ENCODE results near the gene HDAC9. TPM values are rescaled to one million over a fixed set of nuclear protein-coding genes. Genes with fewer than 3 reads are reported as not detected.

HDAC9 gene
- polyA plus RNA-seq, 1 of the 3 experiments (the other 2 are of a cell fraction), result 11.6 TPM

GRCh38 chr7:18753972-18754610 is 258.5 kb downstream of the HDAC9 start:
- Histone ChIP-seq H3K79me2 (ENCODE audit: insufficient read depth) (no peaks in the 10 kb centered on the region), H3K27me3 (ENCODE audit: insufficient read depth) (no peaks in the 10 kb centered on the region), H2AFZ (ENCODE audit: low read depth) (no peak overlapping the region), H3K9ac (peak overlapping the region; percentile 4; the same call in 1 of the 2 replicates), H3K27ac (ENCODE audit: low read depth in 2 of 2, low read length in 1 of 2) (peak overlapping the region; percentile 58 to 60), H3K4me1 (ENCODE audit: control insufficient read depth in 1 of 2, insufficient read depth in 2 of 2, low read depth in 1 of 2, low read length in 1 of 2) (peaks cover 13 to 16% of the 10 kb centered on the region in 2 experiments; a peak in 3 of 4 replicates), H4K20me1 (ENCODE audit: insufficient read depth) (no peaks in the 10 kb centered on the region), H3K9me3 (no peaks in the 10 kb centered on the region), H3F3A (replicated peaks; ENCODE audit: insufficient read depth) (peaks cover 14% of the 10 kb centered on the region), H3K36me3 (replicated peaks in 1 of 2; ENCODE audit: control insufficient read depth in 1 of 2, insufficient read depth in 2 of 2, low read length in 1 of 2) (peaks cover 7 to 12% of the 10 kb centered on the region in 2 experiments), H3K4me3 (ENCODE audit: low read depth in 2 of 2, low read length in 1 of 2) (no peak overlapping the region), H3K4me2 (peak overlapping the region; percentile 29), H3K9me2 (no peaks in the 10 kb centered on the region)
- DNase-seq, result no peak
- 71% methylated on average over 3 of the region's 3 CpGs for WGBS (ENCODE audit: low lambda C conversion rate)
- CTCF ChIA-PET, result interaction anchor here (0.8 to 1.0 kb wide), 3 partner anchors 48 to 214 kb away, joined by 3 read pairs; no protein-coding TSS in a partner anchor
- POLR2A ChIA-PET, result no interaction called here
- TF ChIP-seq RFX5 (IDR thresholded peaks at IDR 0.05; ENCODE audit: low read length), result no peak
- no peak for TF ChIP-seq RCOR1 (IDR thresholded peaks at IDR 0.05; ENCODE audit: low read length)
- no peak for TF ChIP-seq YY1 (IDR thresholded peaks at IDR 0.05; ENCODE audit: low read depth)
- TF ChIP-seq IRF3 (IDR thresholded peaks at IDR 0.05; ENCODE audit: low read depth, low read length), result no peak
- no peak for TF ChIP-seq MXI1 (IDR thresholded peaks at IDR 0.05; ENCODE audit: low read depth, low read length)
- TF ChIP-seq JUND (IDR thresholded peaks at IDR 0.05), result peak; percentile 53
- TF ChIP-seq EP300 (IDR thresholded peaks at IDR 0.05; ENCODE audit: borderline replicate concordance in 1 of 2, low read depth in 1 of 2, low read length in 1 of 2), result peak in 1 of 2 experiments; percentile 75; a peak in 2 of 4 replicates
- TF ChIP-seq, protein P1, sequence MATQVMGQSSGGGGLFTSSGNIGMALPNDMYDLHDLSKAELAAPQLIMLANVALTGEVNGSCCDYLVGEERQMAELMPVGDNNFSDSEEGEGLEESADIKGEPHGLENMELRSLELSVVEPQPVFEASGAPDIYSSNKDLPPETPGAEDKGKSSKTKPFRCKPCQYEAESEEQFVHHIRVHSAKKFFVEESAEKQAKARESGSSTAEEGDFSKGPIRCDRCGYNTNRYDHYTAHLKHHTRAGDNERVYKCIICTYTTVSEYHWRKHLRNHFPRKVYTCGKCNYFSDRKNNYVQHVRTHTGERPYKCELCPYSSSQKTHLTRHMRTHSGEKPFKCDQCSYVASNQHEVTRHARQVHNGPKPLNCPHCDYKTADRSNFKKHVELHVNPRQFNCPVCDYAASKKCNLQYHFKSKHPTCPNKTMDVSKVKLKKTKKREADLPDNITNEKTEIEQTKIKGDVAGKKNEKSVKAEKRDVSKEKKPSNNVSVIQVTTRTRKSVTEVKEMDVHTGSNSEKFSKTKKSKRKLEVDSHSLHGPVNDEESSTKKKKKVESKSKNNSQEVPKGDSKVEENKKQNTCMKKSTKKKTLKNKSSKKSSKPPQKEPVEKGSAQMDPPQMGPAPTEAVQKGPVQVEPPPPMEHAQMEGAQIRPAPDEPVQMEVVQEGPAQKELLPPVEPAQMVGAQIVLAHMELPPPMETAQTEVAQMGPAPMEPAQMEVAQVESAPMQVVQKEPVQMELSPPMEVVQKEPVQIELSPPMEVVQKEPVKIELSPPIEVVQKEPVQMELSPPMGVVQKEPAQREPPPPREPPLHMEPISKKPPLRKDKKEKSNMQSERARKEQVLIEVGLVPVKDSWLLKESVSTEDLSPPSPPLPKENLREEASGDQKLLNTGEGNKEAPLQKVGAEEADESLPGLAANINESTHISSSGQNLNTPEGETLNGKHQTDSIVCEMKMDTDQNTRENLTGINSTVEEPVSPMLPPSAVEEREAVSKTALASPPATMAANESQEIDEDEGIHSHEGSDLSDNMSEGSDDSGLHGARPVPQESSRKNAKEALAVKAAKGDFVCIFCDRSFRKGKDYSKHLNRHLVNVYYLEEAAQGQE (IDR thresholded peaks at IDR 0.05; ENCODE audit: low read depth, low read length), result no peak
- peak; percentile 69; the same call in 1 of the 2 replicates for TF ChIP-seq TEAD4 (IDR thresholded peaks at IDR 0.05; ENCODE audit: borderline replicate concordance, insufficient read depth)
- TF ChIP-seq FOXJ3 (CRISPR knock-in tag; IDR thresholded peaks at IDR 0.05), result no peak
- no peak; the same call in 1 of the 2 replicates for TF ChIP-seq FOXM1 (IDR thresholded peaks at IDR 0.05; ENCODE audit: low read depth)
- TF ChIP-seq SIN3A (IDR thresholded peaks at IDR 0.05; ENCODE audit: borderline replicate concordance, low read depth, low read length), result no peak
- TF ChIP-seq SMC3 (IDR thresholded peaks at IDR 0.05; ENCODE audit: low read depth, low read length), result no peak
- TF ChIP-seq ZBTB33 (IDR thresholded peaks at IDR 0.05; ENCODE audit: borderline replicate concordance, low read depth), result no peak
- no peak; the same call in 1 of the 2 replicates for TF ChIP-seq RXRA (IDR thresholded peaks at IDR 0.05; ENCODE audit: borderline replicate concordance, low read depth)
- no peak for TF ChIP-seq POLR2AphosphoS5 (IDR thresholded peaks at IDR 0.05; ENCODE audit: low read depth, low read length)
- no peak for TF ChIP-seq GABPA (IDR thresholded peaks at IDR 0.05; ENCODE audit: low read depth)
- no peak for TF ChIP-seq GATA2 (CRISPR knock-in tag; IDR thresholded peaks at IDR 0.05)
- TF ChIP-seq ELF1 (IDR thresholded peaks at IDR 0.05), result no peak
- TF ChIP-seq TCF12 (IDR thresholded peaks at IDR 0.05), result peak; percentile 83
- no peak for TF ChIP-seq EZH2phosphoT487 (IDR thresholded peaks at IDR 0.05; ENCODE audit: borderline replicate concordance, low read depth)
- TF ChIP-seq, protein P2, sequence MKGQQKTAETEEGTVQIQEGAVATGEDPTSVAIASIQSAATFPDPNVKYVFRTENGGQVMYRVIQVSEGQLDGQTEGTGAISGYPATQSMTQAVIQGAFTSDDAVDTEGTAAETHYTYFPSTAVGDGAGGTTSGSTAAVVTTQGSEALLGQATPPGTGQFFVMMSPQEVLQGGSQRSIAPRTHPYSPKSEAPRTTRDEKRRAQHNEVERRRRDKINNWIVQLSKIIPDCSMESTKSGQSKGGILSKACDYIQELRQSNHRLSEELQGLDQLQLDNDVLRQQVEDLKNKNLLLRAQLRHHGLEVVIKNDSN (IDR thresholded peaks at IDR 0.05; ENCODE audit: borderline replicate concordance, low read depth), result no peak
- no peak for TF ChIP-seq TAF1 (IDR thresholded peaks at IDR 0.05; ENCODE audit: borderline replicate concordance, low read depth, low read length)
- no peak for TF ChIP-seq RAD21 (IDR thresholded peaks at IDR 0.05; ENCODE audit: low read length)
- TF ChIP-seq MEF2A (IDR thresholded peaks at IDR 0.05; ENCODE audit: borderline replicate concordance, low read depth), result no peak
- peak; percentile 89 for TF ChIP-seq PBX3 (IDR thresholded peaks at IDR 0.05)

Data from SK-N-SH (cell line).